WERI-Rb-1 (cell line): Measurements from ENCODE around the gene VAV3.

ENCODE experiments used
- DNase-seq: peaks from one replicate; pipeline ENCODE4 v3.0.0-alpha.2; 2020
- H3K27ac ChIP-seq: fragments of 250-450 bp; sonication (Bioruptor Pico); 2 replicates; pipeline ENCODE4 v1.5.1; 2020; ENCODE audit warnings: mild to moderate bottlenecking, moderate library complexity
- H3K27me3 ChIP-seq: fragments of 250-450 bp; sonication (Bioruptor Pico); 2 replicates; pipeline ENCODE4 v1.5.1; 2021; ENCODE audit warnings: mild to moderate bottlenecking, low read depth, moderate library complexity; ENCODE audit not compliant: insufficient read depth, severe bottlenecking
- H3K36me3 ChIP-seq: fragments of 250-450 bp; sonication (Bioruptor Pico); 2 replicates; pipeline ENCODE4 v1.5.1; 2020; ENCODE audit warnings: mild to moderate bottlenecking, moderate library complexity
- H3K4me3 ChIP-seq: 2 replicates; pipeline ENCODE4 v1.5.1; 2011; ENCODE audit warnings: low read depth, mild to moderate bottlenecking, control low read depth, low read length
- H3K9me3 ChIP-seq: fragments of 250-450 bp; sonication (Bioruptor Pico); 2 replicates; pipeline ENCODE4 v1.5.1; 2021; ENCODE audit warnings: mild to moderate bottlenecking, moderate library complexity; ENCODE audit not compliant: severe bottlenecking
- CTCF ChIP-seq: IDR thresholded peaks from 2 replicates; pipeline ENCODE4 v1.5.1; 2011; ENCODE audit warnings: low read depth, mild to moderate bottlenecking, control low read depth, inconsistent platforms, low read length

The VAV3 gene

GRCh38 chr1:107597290-107597689 lies 367.7 kb downstream of the VAV3 start:
- no peak for DNase-seq
- no peak for TF ChIP-seq CTCF
- H3K27ac ChIP-seq = no peak overlapping the region
- H3K36me3 ChIP-seq = no peaks in the 10 kb centered on the region
- no peaks in the 10 kb centered on the region for H3K9me3 ChIP-seq
- no peaks in the 10 kb centered on the region for H3K27me3 ChIP-seq
- no peak overlapping the region for H3K4me3 ChIP-seq

DNA sequence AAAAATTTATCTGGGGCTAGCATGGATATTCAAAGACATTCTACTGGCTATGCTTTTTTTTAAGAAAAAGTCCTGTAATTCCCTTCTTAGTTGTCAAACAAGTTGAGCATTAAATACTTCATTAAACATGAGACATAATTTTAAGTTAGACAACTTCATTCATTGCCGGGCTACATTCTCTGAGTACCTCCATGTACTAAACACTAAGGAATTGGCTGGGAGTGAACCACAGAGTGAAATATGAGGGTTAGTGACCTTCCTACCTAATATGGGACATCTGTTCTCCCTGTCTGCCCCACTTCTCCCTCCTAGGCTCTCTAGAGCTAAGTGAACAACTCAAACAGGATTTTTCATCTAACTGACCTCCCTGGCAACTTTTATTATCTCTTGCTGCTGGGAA lies 370.4 kb downstream of the VAV3 start:
- H3K9me3 ChIP-seq = no peaks in the 10 kb centered on the region
- TF ChIP-seq CTCF = no peak
- no peak overlapping the region for H3K4me3 ChIP-seq
- H3K27ac ChIP-seq = no peak overlapping the region
- no peaks in the 10 kb centered on the region for H3K36me3 ChIP-seq
- DNase-seq = no peak
- no peaks in the 10 kb centered on the region for H3K27me3 ChIP-seq

DNA sequence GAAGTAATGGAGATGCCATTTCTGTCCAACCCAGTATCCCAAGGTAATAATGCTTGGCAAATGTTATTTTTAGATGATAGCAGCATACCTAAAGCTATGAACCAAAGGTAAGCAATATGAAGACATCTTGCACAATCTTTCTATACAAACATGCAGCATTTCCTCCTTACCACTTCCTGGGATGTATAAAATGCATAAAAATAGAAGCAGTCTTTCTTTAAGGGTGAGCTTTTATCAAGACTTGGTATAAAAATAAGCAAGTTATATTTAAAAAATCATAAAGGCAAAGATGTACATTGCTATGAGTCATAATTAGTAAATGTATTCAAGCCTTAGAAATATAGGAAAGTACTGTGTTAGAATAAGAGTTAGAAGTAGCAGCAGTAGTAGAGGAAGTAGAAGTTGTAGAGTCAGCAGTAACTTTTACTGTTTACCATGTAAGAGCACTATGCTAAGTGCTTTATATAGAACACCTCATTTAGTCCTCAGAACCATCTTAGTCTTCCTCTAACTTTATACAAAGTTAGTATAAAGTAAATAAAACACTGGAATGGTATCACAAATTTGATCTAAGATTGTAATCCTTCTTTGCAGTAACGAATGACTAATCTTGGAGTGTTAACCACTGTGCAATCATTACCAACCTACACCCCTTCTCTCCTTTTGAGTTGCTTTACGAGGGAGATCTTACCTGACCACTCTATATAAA lies 371.3 kb downstream of the VAV3 start:
- Histone ChIP-seq H3K27me3 (no peaks in the 10 kb centered on the region), H3K4me3 (no peak overlapping the region), H3K27ac (no peak overlapping the region), H3K36me3 (no peaks in the 10 kb centered on the region), H3K9me3 (no peaks in the 10 kb centered on the region)
- no peak for TF ChIP-seq CTCF
- no peak for DNase-seq

- Histone ChIP-seq H3K4me3 (no peak overlapping the region), H3K27ac (no peak overlapping the region), H3K27me3 (no peaks in the 10 kb centered on the region), H3K36me3 (no peaks in the 10 kb centered on the region), H3K9me3 (no peaks in the 10 kb centered on the region)
- no peak for TF ChIP-seq CTCF
- DNase-seq = no peak
These were observed 373.9 kb downstream of the VAV3 start for GRCh38 chr1:107590900-107591622.

GRCh38 chr1:107590087-107590486 lies 374.9 kb downstream of the VAV3 start:
- no peaks in the 10 kb centered on the region for H3K9me3 ChIP-seq
- no peaks in the 10 kb centered on the region for H3K36me3 ChIP-seq
- DNase-seq = no peak

More at GRCh38 chr1:107590087-107590486, 374.9 kb downstream of the VAV3 start:
- H3K27me3 ChIP-seq = no peaks in the 10 kb centered on the region
- TF ChIP-seq CTCF = no peak
- H3K27ac ChIP-seq = no peak overlapping the region
- H3K4me3 ChIP-seq = no peak overlapping the region
